ENCODE measurements around the gene IVNS1ABP. TPM values are rescaled to one million over a fixed set of nuclear protein-coding genes. Genes with fewer than 3 reads are reported as not detected.
A peak's percentile ranks its signal among the peaks of the same experiment; 100 is the strongest.

Gene IVNS1ABP
- total RNA-seq, 1 donor from 2014 or later, result 53.4 TPM

GRCh38 chr1:185293967-185294542 lies 23.0 kb downstream of the IVNS1ABP start:
- DNase-seq (ENCODE audit: low read depth in 2 of 2), result no peak

GRCh38 chr1:185292237-185292636 lies 24.8 kb downstream of the IVNS1ABP start:
- DNase-seq (ENCODE audit: low read depth in 2 of 2), result no peak

GRCh38 chr1:185291652-185292051 lies 25.4 kb downstream of the IVNS1ABP start:
- no peak for DNase-seq (ENCODE audit: low read depth in 2 of 2)

GRCh38 chr1:185291159-185291558 lies 25.9 kb downstream of the IVNS1ABP start:
- no peak for DNase-seq (ENCODE audit: low read depth in 2 of 2)

GRCh38 chr1:185289880-185290279 lies 27.2 kb downstream of the IVNS1ABP start:
- DNase-seq (ENCODE audit: low read depth in 2 of 2), result no peak

GRCh38 chr1:185288435-185288834 lies 28.6 kb downstream of the IVNS1ABP start:
- no peak for DNase-seq (ENCODE audit: low read depth in 2 of 2)

- DNase-seq (ENCODE audit: low read depth in 2 of 2), result no peak
These were observed 29.6 kb downstream of the IVNS1ABP start for GRCh38 chr1:185287451-185287850.

GRCh38 chr1:185284533-185285276 lies 32.3 kb downstream of the IVNS1ABP start:
- no peak for DNase-seq (ENCODE audit: low read depth in 2 of 2)

- no peak for DNase-seq (ENCODE audit: low read depth in 2 of 2)
These were observed 32.9 kb downstream of the IVNS1ABP start for GRCh38 chr1:185284116-185284515.

- peak in 1 of 2 donors; percentile 41 for DNase-seq (ENCODE audit: low read depth in 2 of 2)
These were observed 35.8 kb downstream of the IVNS1ABP start for GRCh38 chr1:185281245-185281644.

- DNase-seq (ENCODE audit: low read depth in 2 of 2), result no peak
These were observed 36.5 kb downstream of the IVNS1ABP start for GRCh38 chr1:185280589-185280988.

GRCh38 chr1:185279571-185279970 lies 37.5 kb downstream of the IVNS1ABP start:
- peak in 1 of 2 donors; percentile 17 for DNase-seq (ENCODE audit: low read depth in 2 of 2)

GRCh38 chr1:185271921-185272320 lies 45.1 kb downstream of the IVNS1ABP start:
- no peak for DNase-seq (ENCODE audit: low read depth in 2 of 2)

- no peak for DNase-seq (ENCODE audit: low read depth in 2 of 2)
These were observed 48.7 kb downstream of the IVNS1ABP start for GRCh38 chr1:185268352-185268751.

GRCh38 chr1:185267701-185268100 lies 49.3 kb downstream of the IVNS1ABP start:
- no peak for DNase-seq (ENCODE audit: low read depth in 2 of 2)

GRCh38 chr1:185267301-185267700 lies 49.7 kb downstream of the IVNS1ABP start:
- no peak for DNase-seq (ENCODE audit: low read depth in 2 of 2)

GRCh38 chr1:185265314-185265713 lies 51.7 kb downstream of the IVNS1ABP start:
- DNase-seq (ENCODE audit: low read depth in 2 of 2), result no peak

- no peak for DNase-seq (ENCODE audit: low read depth in 2 of 2)
These were observed 53.3 kb downstream of the IVNS1ABP start for GRCh38 chr1:185263780-185264179.

GRCh38 chr1:185263292-185263691 lies 53.8 kb downstream of the IVNS1ABP start:
- no peak for DNase-seq (ENCODE audit: low read depth in 2 of 2)

GRCh38 chr1:185262151-185262550 lies 54.9 kb downstream of the IVNS1ABP start:
- no peak for DNase-seq (ENCODE audit: low read depth in 2 of 2)

GRCh38 chr1:185260611-185261010 lies 56.4 kb downstream of the IVNS1ABP start:
- DNase-seq (ENCODE audit: low read depth in 2 of 2), result peak in 1 of 2 donors; percentile 11

GRCh38 chr1:185258676-185259075 lies 58.4 kb downstream of the IVNS1ABP start:
- no peak for DNase-seq (ENCODE audit: low read depth in 2 of 2)

- DNase-seq (ENCODE audit: low read depth in 2 of 2), result no peak
These were observed 59.2 kb downstream of the IVNS1ABP start for GRCh38 chr1:185257950-185258208.

Data from dermis microvascular lymphatic vessel endothelial cell (primary cell).